ENCODE results near the gene MYCBPAP. TPM values are rescaled to one million over a fixed set of nuclear protein-coding genes. Genes with fewer than 3 reads are reported as not detected.

MYCBPAP gene
- total and polyA plus RNA-seq, 7 donors = 0.05 to 0.99 (median 0.27) TPM; not detected in 2

- ATAC-seq (no peak), DNase-seq (no peak)
- Histone ChIP-seq H3K27ac (no peak overlapping the region), H3K36me3 (ENCODE audit: insufficient read depth in 1 of 2, low read depth in 1 of 2) (peaks cover 0 to 16% of the 10 kb centered on the region in 2 donors), H3K27me3 (ENCODE audit: insufficient read depth in 3 of 3, low read length in 2 of 3) (no peaks in the 10 kb centered on the region), H3K4me3 (no peak overlapping the region), H3K4me1 (no peaks in the 10 kb centered on the region), H3K9me3 (no peaks in the 10 kb centered on the region)
- WGBS, 3 donors = 67 to 81% (median 80%) methylated on average over 18 of the region's 18 CpGs
- no peak for TF ChIP-seq CTCF (IDR thresholded peaks at IDR 0.05)
- intact Hi-C loops (cut with DNase I) = loop anchor here (1.0 to 5.0 kb wide), 5 partner anchors 67 to 293 kb away; no protein-coding TSS in a partner anchor
Measured at GRCh38 chr17:50548831-50549230, 40.6 kb downstream of the MYCBPAP start.

GRCh38 chr17:50549256-50549941 lies 41.2 kb downstream of the MYCBPAP start:
- peaks cover 0 to 16% of the 10 kb centered on the region in 2 donors for H3K36me3 ChIP-seq (ENCODE audit: insufficient read depth in 1 of 2, low read depth in 1 of 2)
- no peaks in the 10 kb centered on the region for H3K27me3 ChIP-seq (ENCODE audit: insufficient read depth in 3 of 3, low read length in 2 of 3)
- H3K4me3 ChIP-seq = no peak overlapping the region
- intact Hi-C loops (cut with DNase I) = loop anchor here (1.0 to 5.0 kb wide), 5 partner anchors 67 to 293 kb away; no protein-coding TSS in a partner anchor
- H3K4me1 ChIP-seq = no peaks in the 10 kb centered on the region
- H3K27ac ChIP-seq = no peak overlapping the region
- DNase-seq (no peak), ATAC-seq (no peak)
- no peaks in the 10 kb centered on the region for H3K9me3 ChIP-seq
- TF ChIP-seq CTCF (IDR thresholded peaks at IDR 0.05) = no peak
- 69 to 75% (median 69%) methylated on average over 19 of the region's 19 CpGs for WGBS, 3 donors

- Histone ChIP-seq H3K4me3 (no peak overlapping the region), H3K36me3 (ENCODE audit: insufficient read depth in 1 of 2, low read depth in 1 of 2) (peaks cover 0 to 16% of the 10 kb centered on the region in 2 donors), H3K27me3 (ENCODE audit: insufficient read depth in 3 of 3, low read length in 2 of 3) (no peaks in the 10 kb centered on the region), H3K27ac (no peak overlapping the region), H3K4me1 (no peaks in the 10 kb centered on the region), H3K9me3 (no peaks in the 10 kb centered on the region)
- TF ChIP-seq CTCF (IDR thresholded peaks at IDR 0.05) = no peak
- WGBS, 3 donors = 89 to 93% (median 91%) methylated on average over 11 of the region's 11 CpGs
- intact Hi-C loops (cut with DNase I) = loop anchor here (1.0 to 5.0 kb wide), 6 partner anchors 68 to 292 kb away; no protein-coding TSS in a partner anchor
- no peak for DNase-seq
- no peak for ATAC-seq
Measured at GRCh38 chr17:50549969-50550368, 41.7 kb downstream of the MYCBPAP start.

- Histone ChIP-seq H3K27me3 (ENCODE audit: insufficient read depth in 3 of 3, low read length in 2 of 3) (peaks cover 0 to under 1% (median 0%) of the 10 kb centered on the region in 3 donors), H3K9me3 (no peaks in the 10 kb centered on the region), H3K4me3 (no peak overlapping the region), H3K27ac (no peak overlapping the region), H3K4me1 (no peaks in the 10 kb centered on the region), H3K36me3 (ENCODE audit: insufficient read depth in 1 of 2, low read depth in 1 of 2) (peaks cover 0 to 24% of the 10 kb centered on the region in 2 donors)
- intact Hi-C loops (cut with DNase I) = loop anchor here in 1 of 2 donors (5.0 kb wide), 1 partner anchor 131 kb away; no protein-coding TSS in a partner anchor
- WGBS, 3 donors = 61 to 65% (median 63%) methylated on average over 32 of the region's 32 CpGs
- peak; percentile 86 to 90 for DNase-seq
- ATAC-seq = peak; percentile 61 to 81 (median 70)
- peak; percentile 74 for TF ChIP-seq CTCF (IDR thresholded peaks at IDR 0.05)
Measured at GRCh38 chr17:50550661-50551432, 42.6 kb downstream of the MYCBPAP start.
